Measurements from ENCODE around the gene POLRMT.
"Not testable (repeated sequence)": the region's sequence is repeated elsewhere in the genome, so short reads cannot be mapped to it uniquely, and the experiment has no call there.

The POLRMT gene

GRCh38 chr19:633068-633785 lies at the start of gene POLRMT:
TSS of gene POLRMT (minus strand) at chr19:633537. CDS start at chr19:633512, 25 bp downstream.
- peak; percentile 95 to 96 for DNase-seq

DNA sequence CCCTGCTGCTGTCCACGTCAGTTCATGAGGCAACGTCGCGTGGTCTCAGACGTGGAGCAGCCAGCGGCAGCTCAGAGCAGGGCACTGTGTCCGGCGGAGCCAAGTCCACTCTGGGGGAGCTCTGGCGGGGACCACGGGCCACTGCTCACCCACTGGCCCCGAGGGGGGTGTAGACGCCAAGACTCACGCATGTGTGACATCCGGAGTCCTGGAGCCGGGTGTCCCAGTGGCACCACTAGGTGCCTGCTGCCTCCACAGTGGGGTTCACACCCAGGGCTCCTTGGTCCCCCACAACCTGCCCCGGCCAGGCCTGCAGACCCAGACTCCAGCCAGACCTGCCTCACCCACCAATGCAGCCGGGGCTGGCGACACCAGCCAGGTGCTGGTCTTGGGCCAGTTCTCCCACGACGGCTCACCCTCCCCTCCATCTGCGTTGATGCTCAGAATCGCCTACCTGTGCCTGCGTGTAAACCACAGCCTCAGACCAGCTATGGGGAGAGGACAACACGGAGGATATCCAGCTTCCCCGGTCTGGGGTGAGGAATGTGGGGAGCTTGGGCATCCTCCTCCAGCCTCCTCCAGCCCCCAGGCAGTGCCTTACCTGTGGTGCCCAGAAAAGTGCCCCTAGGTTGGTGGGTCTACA lies 49.5 kb upstream of the POLRMT start:
- no peak for DNase-seq

DNA sequence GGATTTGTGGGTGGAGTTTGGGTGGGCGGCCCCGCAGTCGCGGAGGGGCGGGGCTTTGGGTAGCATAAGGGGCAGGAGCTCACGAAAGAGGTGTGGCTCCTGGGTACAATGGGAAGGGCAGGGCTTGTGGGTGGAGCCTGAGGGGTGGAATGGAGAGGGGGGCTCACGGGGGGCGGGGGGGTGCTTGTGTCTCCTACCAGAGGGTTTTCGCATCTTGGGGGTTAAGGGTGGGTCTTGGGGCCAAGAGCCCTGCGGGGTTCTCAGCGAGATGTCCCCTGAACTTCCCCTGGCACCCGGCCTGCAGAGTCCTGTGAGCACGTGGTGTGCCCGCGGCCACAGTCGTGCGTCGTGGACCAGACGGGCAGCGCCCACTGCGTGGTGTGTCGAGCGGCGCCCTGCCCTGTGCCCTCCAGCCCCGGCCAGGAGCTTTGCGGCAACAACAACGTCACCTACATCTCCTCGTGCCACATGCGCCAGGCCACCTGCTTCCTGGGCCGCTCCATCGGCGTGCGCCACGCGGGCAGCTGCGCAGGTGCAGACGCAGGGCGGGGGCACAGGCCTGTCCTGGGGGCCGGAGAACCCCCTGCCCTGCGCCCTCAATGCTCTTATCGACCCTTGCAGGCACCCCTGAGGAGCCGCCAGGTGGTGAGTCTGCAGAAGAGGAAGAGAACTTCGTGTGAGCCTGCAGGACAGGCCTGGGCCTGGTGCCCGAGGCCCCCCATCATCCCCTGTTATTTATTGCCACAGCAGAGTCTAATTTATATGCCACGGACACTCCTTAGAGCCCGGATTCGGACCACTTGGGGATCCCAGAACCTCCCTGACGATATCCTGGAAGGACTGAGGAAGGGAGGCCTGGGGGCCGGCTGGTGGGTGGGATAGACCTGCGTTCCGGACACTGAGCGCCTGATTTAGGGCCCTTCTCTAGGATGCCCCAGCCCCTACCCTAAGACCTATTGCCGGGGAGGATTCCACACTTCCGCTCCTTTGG lies 48.0 kb upstream of the POLRMT start:
- DNase-seq = peak in 1 of 2 experiments; percentile 43

GRCh38 chr19:680287-681028 lies 47.1 kb upstream of the POLRMT start:
- peak; percentile 99 to 100 for DNase-seq

DNA sequence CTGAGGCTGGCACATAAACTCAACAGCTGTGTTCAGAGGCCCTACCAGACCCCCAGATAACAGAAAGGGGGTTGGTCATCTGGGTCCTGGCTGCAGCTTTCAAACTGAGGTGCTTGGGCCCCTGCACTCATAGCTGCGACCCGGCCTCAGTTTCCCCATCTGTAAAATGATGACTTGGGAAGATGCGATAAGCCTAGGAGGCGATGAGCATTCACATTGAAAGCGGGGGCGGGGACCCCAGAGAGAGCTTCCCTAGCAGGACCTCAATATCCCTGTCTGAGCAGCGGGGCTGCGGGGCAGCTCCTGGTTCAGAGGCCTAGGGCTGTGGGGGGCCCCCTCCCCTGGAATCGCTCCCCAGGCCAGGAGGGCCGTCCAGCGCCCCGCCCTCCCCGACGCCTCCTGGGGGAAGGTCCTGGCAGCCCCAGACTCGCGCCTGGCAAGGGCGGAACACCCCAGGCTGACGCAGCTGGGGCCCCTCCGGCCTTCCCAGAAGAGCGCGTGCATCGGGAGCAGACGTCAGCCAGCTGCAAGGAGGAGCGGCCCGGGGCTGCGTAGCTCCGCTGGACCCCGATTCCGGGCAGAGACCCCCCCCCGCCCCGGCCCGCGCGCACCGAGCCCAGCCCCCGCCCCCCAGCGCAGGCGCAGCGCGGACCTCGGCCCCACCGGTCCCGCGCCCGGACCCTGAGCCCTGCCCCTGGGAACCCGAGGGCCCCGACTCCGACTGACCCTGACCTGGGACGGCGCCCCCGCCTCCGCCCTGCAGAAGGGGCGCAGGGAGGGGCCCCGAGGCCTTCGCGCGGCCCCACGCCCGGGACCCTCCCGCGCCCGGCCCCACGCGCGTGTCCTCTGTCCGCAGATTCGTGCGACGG lies 46.3 kb upstream of the POLRMT start:
- peak; percentile 48 to 63 for DNase-seq

DNA sequence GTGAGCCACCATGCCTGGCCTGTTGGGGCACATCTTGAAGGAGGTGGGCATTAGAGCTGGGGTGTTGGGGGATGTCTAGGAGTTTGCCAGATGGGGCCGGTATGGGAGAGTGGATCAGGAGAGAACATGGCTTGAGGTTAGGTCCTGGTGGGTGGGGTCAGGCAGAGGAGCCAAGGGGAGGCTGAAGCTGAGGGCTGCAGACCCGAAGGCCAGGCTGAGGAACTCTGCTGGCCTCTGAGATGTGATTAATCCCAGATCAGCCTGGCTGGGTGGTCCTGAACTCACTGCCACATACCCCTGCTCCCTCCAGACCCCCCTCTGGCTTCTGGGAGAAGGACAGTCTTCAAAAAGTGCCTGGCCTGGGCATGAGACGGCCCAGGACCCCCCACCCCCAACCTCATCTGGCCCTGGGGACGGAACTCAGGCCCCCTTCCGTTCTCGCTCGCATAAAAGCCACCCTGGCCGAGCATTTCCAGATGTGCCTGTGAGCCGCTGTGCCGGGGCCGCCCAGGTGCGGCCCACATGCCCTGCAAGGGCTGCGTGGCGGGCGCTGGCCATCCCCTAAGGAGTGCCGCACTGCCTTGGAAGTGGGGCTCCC lies 45.6 kb upstream of the POLRMT start:
- DNase-seq = no peak

- DNase-seq = no peak
These were observed 44.5 kb upstream of the POLRMT start for GRCh38 chr19:677601-678436.

DNA sequence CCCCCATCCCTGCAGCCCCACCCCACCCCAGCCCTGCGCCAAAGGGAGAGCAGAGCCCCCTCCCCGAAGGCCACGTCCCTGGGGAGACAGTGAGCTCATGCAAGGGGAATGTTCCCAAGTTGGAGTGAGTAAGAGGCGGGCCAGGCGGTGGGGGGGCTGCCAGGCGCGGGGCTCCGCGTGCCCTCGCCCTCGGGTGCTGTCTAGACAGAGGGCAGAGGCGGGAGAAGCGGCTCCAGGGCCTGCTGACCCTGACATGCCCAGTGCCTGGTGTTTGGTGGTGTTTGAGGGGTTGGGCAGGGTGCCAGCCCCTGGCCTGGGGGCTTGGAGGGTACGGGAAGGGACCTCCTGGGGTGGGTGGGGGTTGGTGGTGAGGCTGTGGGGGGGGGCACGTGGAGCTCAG lies 43.9 kb upstream of the POLRMT start:
- no peak for DNase-seq

DNA sequence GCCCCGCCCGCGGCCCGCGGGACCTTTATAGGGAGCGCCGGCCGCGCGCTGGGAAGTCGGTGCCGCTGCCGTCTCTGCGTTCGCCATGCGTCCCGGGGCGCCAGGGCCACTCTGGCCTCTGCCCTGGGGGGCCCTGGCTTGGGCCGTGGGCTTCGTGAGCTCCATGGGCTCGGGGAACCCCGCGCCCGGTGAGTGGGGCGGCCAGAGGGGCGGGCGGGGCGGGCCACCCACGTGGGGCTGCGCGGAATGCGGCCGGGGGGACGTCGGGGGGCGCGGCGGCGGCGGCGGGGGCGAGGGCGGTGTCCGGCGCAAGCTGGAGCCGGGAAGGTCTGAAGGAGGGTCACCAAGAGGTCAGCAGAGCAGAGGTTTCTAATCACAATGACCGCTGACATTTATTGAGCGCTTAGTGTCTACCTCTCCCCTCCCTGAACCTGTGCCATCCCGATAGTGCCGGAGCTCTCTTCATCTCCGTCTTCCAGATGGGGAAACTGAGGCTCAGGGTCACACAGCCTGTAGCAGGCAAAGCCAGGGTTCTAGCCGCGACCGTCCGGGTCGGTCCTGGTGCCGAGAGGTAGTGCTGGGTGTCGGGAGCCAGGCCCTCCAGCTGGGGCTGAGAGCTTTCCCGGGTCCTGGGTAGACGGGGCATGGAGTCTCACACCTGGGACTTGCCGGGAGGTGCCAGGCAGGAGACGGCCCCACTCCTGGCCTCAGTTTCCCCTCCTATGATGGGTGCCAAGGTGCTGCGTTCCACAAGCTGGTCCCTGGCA lies 43.2 kb upstream of the POLRMT start, which contains the start of gene FSTL3:
FSTL3 (plus strand) TSS at position 54 of the 767 bp plus-strand sequence; CDS start at position 86, 32 bp downstream.
- no peak for DNase-seq

GRCh38 chr19:676007-676338 lies 42.6 kb upstream of the POLRMT start:
- no peak for DNase-seq

GRCh38 chr19:674282-675151 lies 41.2 kb upstream of the POLRMT start:
- DNase-seq = no peak

DNA sequence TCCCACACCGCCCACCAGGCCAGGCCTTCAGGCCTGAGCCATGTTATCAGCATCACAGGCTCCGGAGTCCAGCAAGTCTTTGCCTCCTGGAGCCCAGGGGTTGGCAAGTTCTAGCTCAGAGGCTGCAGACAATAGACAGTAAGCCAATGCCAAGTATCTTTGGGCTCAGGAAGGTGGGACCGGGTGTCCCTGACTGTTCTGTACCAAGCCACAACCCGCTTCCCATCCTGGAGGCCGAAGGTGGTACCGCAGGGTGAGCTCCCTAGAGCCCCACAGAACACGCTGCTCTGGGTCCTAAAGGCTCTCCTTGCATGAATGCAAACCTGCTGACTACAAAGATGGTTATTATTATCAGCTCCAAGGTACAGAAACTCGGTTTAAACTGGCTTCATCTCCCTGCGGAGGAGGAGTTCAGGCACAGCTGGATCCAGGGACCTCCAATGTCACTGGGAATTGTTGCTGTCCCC lies 37.3 kb upstream of the POLRMT start:
- no peak for DNase-seq

- not testable (repeated sequence) for DNase-seq
These were observed 35.5 kb upstream of the POLRMT start for GRCh38 chr19:668675-669434.

- DNase-seq = not testable (repeated sequence)
These were observed 33.7 kb upstream of the POLRMT start for GRCh38 chr19:666985-667573.

DNA sequence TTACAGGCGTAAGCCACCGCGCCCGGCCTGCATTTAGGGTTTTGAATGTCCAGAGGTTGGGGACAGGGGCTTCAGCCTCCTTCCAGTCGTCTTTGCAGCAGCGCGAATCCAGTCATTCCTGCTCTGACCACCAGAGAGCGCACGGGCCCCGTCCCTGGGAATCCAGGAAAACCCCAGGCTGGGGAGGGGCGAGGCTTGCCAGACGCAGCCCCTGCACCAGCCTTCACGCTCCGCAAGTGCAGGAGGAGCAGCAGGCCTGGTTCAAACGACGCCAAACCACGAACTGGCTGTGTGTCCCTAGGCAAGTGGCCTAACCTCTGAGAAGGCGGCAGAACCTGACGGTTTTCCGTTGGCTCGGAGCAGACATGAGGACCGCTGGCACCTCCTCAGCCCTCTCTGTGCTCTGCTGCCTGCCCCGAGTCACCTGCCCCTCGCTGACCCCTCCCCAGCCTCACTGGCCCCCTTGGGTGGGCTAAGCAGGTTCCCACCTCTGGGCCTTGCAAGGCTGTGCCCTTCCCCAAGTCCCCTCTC lies 31.6 kb upstream of the POLRMT start:
- peak; percentile 91 to 92 for DNase-seq

- DNase-seq = no peak
These were observed 30.4 kb upstream of the POLRMT start for GRCh38 chr19:663682-664117.

Data from activated T-cell treated with anti-CD3 and anti-CD28 coated beads, Interleukin-2, amount 50 U/mL, for 48 hours (primary cell).